ENCODE data around the gene GSC. TPM values are rescaled to one million over a fixed set of nuclear protein-coding genes. Genes with fewer than 3 reads are reported as not detected.
A peak's percentile ranks its signal among the peaks of the same experiment; 100 is the strongest.

Gene GSC
- total RNA-seq, 1 donor from 2014 or later = 1.1 TPM

- Mint-ChIP-seq H3K27me3 (ENCODE audit: insufficient read depth, low read depth) (peaks cover 86% of the 10 kb centered on the region), H3K4me1 (peaks cover 49% of the 10 kb centered on the region), H3K27ac (no peak overlapping the region), H3K9me3 (no peaks in the 10 kb centered on the region), H3K4me3 (peak overlapping the region; percentile 81), H3K36me3 (no peaks in the 10 kb centered on the region)
- DNase-seq (ENCODE audit: low spot score) = peak; percentile 94
- no peak for TF ChIP-seq EZH2phosphoT487 (IDR thresholded peaks at IDR 0.05)
- no peak for TF ChIP-seq EZH2 (IDR thresholded peaks at IDR 0.05)
- TF ChIP-seq CTCF (IDR thresholded peaks at IDR 0.05) = no peak
- Histone ChIP-seq H3K79me2 (ENCODE audit: low read depth) (no peaks in the 10 kb centered on the region), H2AFZ (replicated peaks) (no peak overlapping the region), H3K4me2 (peak overlapping the region; percentile 90), H3K27ac (no peak overlapping the region), H3K27me3 (peaks cover 100% of the 10 kb centered on the region), H4K20me1 (ENCODE audit: low read depth) (peaks cover 78% of the 10 kb centered on the region), H3K36me3 (no peaks in the 10 kb centered on the region), H3K4me3 (peak overlapping the region; percentile 56), H3F3A (ENCODE audit: low read depth) (peaks cover 92% of the 10 kb centered on the region), H3K4me1 (peaks cover 77% of the 10 kb centered on the region), H3K9me3 (ENCODE audit: low read depth) (no peaks in the 10 kb centered on the region), H3K9ac (no peak overlapping the region)
These were observed 387 bp upstream of the GSC start for GRCh38 chr14:94770251-94770749.

GRCh38 chr14:94768521-94769390 lies 1.2 kb downstream of the GSC start:
- Histone ChIP-seq H4K20me1 (ENCODE audit: low read depth) (peaks cover 62% of the 10 kb centered on the region), H3K4me3 (peak overlapping the region; percentile 56), H2AFZ (replicated peaks) (peak overlapping the region; percentile 88), H3F3A (ENCODE audit: low read depth) (peaks cover 85% of the 10 kb centered on the region), H3K27ac (no peak overlapping the region), H3K27me3 (peaks cover 100% of the 10 kb centered on the region), H3K4me1 (peaks cover 76% of the 10 kb centered on the region), H3K4me2 (peak overlapping the region; percentile 90), H3K79me2 (ENCODE audit: low read depth) (no peaks in the 10 kb centered on the region), H3K36me3 (no peaks in the 10 kb centered on the region), H3K9me3 (ENCODE audit: low read depth) (no peaks in the 10 kb centered on the region), H3K9ac (no peak overlapping the region)
- Mint-ChIP-seq H3K4me3 (peak overlapping the region; percentile 87), H3K36me3 (no peaks in the 10 kb centered on the region), H3K27me3 (ENCODE audit: insufficient read depth, low read depth) (peaks cover 86% of the 10 kb centered on the region), H3K27ac (peak overlapping the region; percentile 46), H3K4me1 (peaks cover 49% of the 10 kb centered on the region), H3K9me3 (no peaks in the 10 kb centered on the region)
- TF ChIP-seq EZH2 (IDR thresholded peaks at IDR 0.05) (peak; percentile 97), EZH2phosphoT487 (IDR thresholded peaks at IDR 0.05) (peak; percentile 92), CTCF (IDR thresholded peaks at IDR 0.05) (no peak)
- DNase-seq (ENCODE audit: low spot score) = peak; percentile 69

- no peaks in the 10 kb centered on the region for H3K9me3 Mint-ChIP-seq
- Histone ChIP-seq H3K9me3 (ENCODE audit: low read depth) (no peaks in the 10 kb centered on the region), H3K36me3 (no peaks in the 10 kb centered on the region), H3K9ac (no peak overlapping the region), H3K4me3 (peak overlapping the region; percentile 56), H3K79me2 (ENCODE audit: low read depth) (no peaks in the 10 kb centered on the region), H3K27ac (no peak overlapping the region), H3K27me3 (peaks cover 100% of the 10 kb centered on the region), H3K4me2 (peak overlapping the region; percentile 90), H4K20me1 (ENCODE audit: low read depth) (peaks cover 56% of the 10 kb centered on the region), H3K4me1 (peaks cover 72% of the 10 kb centered on the region), H2AFZ (replicated peaks) (peak overlapping the region; percentile 88), H3F3A (ENCODE audit: low read depth) (peaks cover 79% of the 10 kb centered on the region)
- peak overlapping the region; percentile 76 for H3K4me3 Mint-ChIP-seq
- TF ChIP-seq EZH2 (IDR thresholded peaks at IDR 0.05) (no peak), EZH2phosphoT487 (IDR thresholded peaks at IDR 0.05) (no peak), CTCF (IDR thresholded peaks at IDR 0.05) (no peak)
- DNase-seq (ENCODE audit: low spot score) = no peak
- H3K27ac Mint-ChIP-seq = no peak overlapping the region
- peaks cover 82% of the 10 kb centered on the region for H3K27me3 Mint-ChIP-seq (ENCODE audit: insufficient read depth, low read depth)
- no peaks in the 10 kb centered on the region for H3K36me3 Mint-ChIP-seq
- peaks cover 43% of the 10 kb centered on the region for H3K4me1 Mint-ChIP-seq
These were observed 1.8 kb downstream of the GSC start for GRCh38 chr14:94768141-94768520.

Measured in neural progenitor cell (in vitro differentiated cells).